Kidney epithelial cell (primary cell): ENCODE data around the gene HS6ST3. TPM values are rescaled to one million over a fixed set of nuclear protein-coding genes. Genes with fewer than 3 reads are reported as not detected.

Experiments used
- DNase-seq: peaks from one replicate; pipeline ENCODE4 v3.0.0-alpha.2; 2010; ENCODE audit warnings: low read depth
- H3K27me3 ChIP-seq: 2 replicates; pipeline ENCODE4 v1.6.0; 2011; ENCODE audit warnings: low read length; ENCODE audit not compliant: control insufficient read depth, insufficient read depth
- H3K36me3 ChIP-seq: 2 replicates; pipeline ENCODE4 v1.5.1; 2011; ENCODE audit warnings: low read length; ENCODE audit not compliant: control insufficient read depth, insufficient read depth
- H3K4me3 ChIP-seq: 2 replicates; pipeline ENCODE4 v1.5.1; 2011; ENCODE audit warnings: low read depth, mild to moderate bottlenecking, control low read depth, low read length
- CTCF ChIP-seq: IDR thresholded peaks from 2 replicates; pipeline ENCODE4 v1.5.1; 2011; ENCODE audit warnings: mild to moderate bottlenecking, moderate library complexity, low read length, control low read depth, inconsistent platforms; ENCODE audit not compliant: insufficient read depth, poor library complexity, severe bottlenecking
- total RNA-seq: library from RNA; depleted of rRNA; stranded (reverse); fragments of >200 nt; gene quantifications from 2 replicates; pipeline ENCODE4 v1.2.3, GENCODE V29; 2015

The HS6ST3 gene
- total RNA-seq, 1 donor from 2014 or later = 0.38 TPM

DNA sequence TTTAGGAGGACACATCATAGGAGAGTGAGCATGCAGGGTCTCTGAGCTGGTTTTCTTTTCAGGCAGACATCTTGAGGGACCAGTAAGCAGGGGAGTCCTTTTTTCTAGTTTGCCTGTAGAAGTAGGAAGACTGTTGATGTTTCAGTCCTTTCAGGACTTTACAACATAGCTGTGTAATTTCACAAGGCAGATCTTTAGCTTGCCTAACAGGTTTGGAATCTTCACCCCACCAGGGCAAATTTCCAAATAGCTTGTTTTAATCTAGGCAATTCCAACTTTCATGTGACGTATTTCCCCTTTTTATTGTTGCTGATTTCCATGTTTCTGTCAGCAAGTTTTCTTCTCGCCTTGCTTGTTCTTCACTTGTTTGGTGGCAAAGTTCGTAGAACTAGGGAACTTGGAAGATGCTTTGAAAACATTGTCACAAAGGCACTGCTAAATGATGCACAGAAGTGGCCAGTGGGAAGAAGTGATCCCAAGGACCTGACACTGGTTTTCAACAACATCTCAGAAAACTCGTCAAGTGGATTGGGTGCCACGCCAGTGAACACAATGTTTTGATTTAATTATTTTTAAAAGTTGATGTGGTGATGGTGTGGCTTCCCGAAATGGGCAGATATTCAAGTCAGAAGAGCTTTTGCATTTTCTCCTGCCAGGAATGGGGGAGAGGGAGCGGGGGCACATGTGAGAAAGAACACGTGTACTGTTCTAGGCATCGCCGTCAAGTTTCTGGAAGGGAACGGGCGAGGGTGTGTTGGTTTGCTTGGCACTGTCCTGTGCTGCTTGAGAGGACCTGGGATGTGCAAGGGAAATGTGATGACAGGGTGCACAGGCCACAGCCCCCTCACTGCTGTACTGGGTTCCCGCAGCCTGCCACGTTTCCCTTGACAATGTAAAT is 485.8 kb downstream of the HS6ST3 start:
- Histone ChIP-seq H3K27me3 (no peaks in the 10 kb centered on the region), H3K36me3 (no peaks in the 10 kb centered on the region), H3K4me3 (no peak overlapping the region)
- TF ChIP-seq CTCF = no peak
- DNase-seq = no peak

DNA sequence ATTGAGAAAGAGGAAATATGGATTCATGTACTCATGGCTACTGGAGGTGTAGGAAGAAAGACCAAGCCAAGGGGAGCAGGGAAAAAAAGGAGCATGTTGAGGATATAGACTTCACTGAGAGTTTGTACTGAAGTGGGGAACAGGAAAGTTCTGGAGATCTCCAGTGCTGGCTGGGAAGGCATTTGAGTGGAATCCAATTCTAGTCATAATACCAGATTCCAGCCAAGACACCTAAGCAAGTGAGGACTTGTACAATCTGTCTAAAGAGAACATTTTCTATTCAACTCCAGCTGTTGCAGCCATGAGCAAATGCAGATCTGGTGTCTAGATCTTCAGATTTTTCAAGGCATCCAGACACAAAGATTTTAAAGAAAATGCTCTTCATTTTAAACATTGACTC is 491.8 kb downstream of the HS6ST3 start:
- no peak for TF ChIP-seq CTCF
- H3K36me3 ChIP-seq = no peaks in the 10 kb centered on the region
- no peak for DNase-seq
- H3K27me3 ChIP-seq = no peaks in the 10 kb centered on the region
- no peak overlapping the region for H3K4me3 ChIP-seq

DNA sequence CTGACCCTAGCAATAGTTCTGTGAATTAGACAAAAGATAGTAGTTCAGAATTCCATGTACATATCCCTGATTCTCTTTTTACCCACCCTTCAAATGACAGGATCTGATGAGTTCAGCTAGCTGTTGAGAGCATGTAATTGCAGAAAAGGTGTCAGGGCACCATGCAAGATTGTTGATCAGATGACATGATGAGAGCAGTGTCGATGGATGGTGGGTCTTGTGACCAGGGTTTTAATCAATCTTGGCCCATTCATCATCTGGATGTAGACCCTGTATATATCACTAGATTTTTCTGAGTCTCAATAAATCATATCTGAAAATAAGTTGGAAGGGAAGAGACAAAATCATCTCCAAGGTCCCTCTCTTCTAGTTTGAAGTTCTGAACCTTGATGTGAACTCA is 525.3 kb downstream of the HS6ST3 start:
- no peak for DNase-seq
- no peaks in the 10 kb centered on the region for H3K27me3 ChIP-seq
- H3K36me3 ChIP-seq = no peaks in the 10 kb centered on the region
- H3K4me3 ChIP-seq = no peak overlapping the region
- no peak for TF ChIP-seq CTCF

DNA sequence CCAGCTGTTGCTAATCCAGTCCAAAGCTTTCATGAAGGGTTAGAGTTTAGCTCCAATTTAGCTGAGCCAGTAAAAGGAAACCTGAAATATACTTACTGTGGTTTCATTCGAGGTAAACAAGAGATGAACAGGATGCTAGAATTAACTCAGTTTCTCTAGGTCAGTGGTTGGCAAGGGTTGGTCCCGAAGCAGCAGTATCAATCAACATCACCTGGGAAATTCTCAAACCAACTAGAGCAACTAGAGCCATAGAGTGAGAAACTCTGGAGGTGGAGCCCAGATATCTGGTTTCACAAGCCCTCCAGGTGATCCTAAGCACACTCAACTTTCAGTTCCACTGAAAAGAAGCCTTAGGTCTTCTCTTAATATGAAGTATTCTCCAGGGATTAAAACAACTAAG is 527.6 kb downstream of the HS6ST3 start:
- no peak for TF ChIP-seq CTCF
- no peak for DNase-seq
- Histone ChIP-seq H3K27me3 (no peaks in the 10 kb centered on the region), H3K4me3 (no peak overlapping the region), H3K36me3 (no peaks in the 10 kb centered on the region)

GRCh38 chr13:96621634-96622183 is 531.8 kb downstream of the HS6ST3 start:
- Histone ChIP-seq H3K36me3 (no peaks in the 10 kb centered on the region), H3K4me3 (no peak overlapping the region), H3K27me3 (no peaks in the 10 kb centered on the region)
- no peak for DNase-seq
- no peak for TF ChIP-seq CTCF

GRCh38 chr13:96629331-96629730 is 539.4 kb downstream of the HS6ST3 start:
- H3K4me3 ChIP-seq = no peak overlapping the region
- no peak for TF ChIP-seq CTCF
- DNase-seq = no peak
- no peaks in the 10 kb centered on the region for H3K36me3 ChIP-seq
- no peaks in the 10 kb centered on the region for H3K27me3 ChIP-seq
